Measurements from ENCODE around the gene CES2.
A peak's percentile ranks its signal among the peaks of the same experiment; 100 is the strongest.
"Not testable (repeated sequence)": the region's sequence is repeated elsewhere in the genome, so short reads cannot be mapped to it uniquely, and the experiment has no call there.

CES2 gene

DNA sequence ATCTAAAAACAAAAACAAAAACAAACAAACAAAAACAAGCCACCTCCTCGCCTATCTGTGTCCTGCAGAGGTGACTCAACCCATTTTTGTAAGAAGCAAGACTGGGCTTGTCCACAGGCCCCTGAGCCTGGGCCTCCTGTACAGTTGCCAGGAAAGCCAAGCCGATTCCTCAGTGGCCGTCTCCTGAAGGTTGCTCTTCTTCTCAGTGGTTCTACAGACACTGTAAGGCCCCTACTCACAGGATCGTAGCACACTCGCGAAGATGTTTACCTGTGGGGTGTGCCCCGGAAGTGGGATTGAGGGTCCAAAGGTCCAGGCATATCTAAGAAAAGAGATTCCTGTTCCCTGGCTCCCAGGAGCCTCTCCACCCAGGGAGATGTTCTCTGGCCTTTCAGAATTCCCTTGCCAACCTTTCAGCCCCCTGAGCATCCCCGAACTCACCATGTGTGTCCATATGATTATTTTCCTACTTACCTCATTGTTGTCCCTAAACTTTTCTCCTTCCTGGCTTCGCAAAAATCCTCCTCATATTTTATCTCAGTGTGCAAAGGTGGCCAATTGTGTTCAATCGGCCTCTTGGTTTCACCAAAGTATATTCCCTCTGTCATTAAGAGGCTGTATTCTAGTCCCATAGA, 18.3 kb downstream of the CES2 start:
- TF ChIP-seq POLR2A (IDR thresholded peaks at IDR 0.05; ENCODE audit: low read length) = no peak
- no peak for TF ChIP-seq GATA1 (IDR thresholded peaks at IDR 0.05; ENCODE audit: low read depth, low read length)
- DNase-seq = peak in 1 of 2 experiments; percentile 15

DNA sequence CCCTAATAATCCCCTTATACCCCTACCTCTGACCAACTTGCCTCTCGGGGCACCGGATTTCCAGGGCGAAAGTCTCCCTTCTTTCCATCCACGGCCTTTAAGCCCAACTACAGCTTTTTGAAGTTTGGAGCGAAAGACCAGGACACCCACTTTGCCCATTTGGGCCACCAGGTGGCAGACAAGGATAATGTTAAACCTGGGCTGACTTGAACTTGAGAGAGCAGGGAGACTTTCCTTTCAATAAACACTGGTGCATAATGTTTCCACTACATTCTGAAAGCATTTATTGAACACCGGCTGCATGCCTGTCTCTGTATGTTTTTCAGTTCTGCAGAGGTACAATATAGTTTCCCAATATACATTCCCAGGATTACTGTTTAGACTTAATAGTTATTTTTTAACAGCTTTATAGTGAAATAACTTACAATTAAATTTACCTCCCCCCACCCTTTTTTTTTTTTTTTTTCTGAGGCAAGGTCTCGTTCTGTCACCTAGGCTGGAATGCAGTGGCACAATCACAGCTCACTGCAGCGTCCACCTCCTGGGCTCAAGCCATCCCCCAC, 18.9 kb downstream of the CES2 start:
- TF ChIP-seq GATA1 (IDR thresholded peaks at IDR 0.05; ENCODE audit: low read depth, low read length) (no peak), POLR2A (IDR thresholded peaks at IDR 0.05; ENCODE audit: low read length) (no peak)
- peak; percentile 67 to 84 for DNase-seq

DNA sequence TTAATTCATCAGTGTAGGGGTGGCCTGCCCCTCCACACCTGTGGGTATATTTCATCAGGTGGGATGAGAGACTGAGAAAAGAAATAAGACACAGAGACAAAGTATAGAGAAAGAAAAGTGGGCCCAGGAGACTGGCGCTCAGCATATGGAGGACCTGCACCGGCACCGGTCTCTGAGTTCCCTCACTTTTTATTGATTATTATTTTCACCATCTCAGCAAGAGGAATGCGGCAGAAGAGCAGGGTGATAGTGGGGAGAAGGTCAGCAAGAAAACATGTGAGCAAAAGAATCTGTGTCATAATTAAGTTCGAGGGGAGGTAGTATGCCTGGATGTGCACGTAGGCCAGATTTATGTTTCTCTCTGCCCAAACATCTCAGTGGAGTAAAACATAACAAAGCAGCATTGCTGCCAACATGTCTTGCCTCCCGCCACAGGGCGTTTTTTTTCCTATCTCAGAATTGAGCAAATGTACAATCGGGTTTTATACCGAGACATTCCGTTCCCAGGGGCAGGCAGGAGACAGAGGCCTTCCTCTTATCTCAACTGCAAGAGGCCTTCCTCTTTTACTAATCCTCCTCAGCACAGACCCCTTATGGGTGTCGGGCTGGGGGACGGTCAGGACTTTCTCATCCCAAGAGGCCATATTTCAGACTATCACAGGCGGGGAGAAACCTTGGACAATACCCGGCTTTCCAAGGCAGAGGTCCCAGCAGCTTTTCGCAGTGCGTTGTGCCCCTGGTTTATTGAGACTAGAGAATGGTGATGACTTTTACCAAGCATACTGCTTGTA, 20.2 kb downstream of the CES2 start:
- not testable (repeated sequence) for DNase-seq

DNA sequence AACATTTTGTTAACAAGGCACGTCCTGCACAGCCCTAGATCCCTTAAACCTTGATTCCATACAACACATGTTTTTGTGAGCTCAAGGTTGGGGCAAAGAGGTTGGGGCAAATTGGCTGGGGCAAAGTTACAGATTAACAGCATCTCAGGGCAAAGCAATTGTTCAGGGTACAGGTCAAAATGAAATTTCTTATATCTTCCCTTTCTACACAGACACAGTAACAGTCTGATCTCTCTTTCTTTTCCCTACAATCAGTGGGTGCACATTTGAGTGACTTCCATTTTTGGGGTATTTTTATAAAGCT, 20.8 kb downstream of the CES2 start:
- DNase-seq = not testable (repeated sequence)

DNA sequence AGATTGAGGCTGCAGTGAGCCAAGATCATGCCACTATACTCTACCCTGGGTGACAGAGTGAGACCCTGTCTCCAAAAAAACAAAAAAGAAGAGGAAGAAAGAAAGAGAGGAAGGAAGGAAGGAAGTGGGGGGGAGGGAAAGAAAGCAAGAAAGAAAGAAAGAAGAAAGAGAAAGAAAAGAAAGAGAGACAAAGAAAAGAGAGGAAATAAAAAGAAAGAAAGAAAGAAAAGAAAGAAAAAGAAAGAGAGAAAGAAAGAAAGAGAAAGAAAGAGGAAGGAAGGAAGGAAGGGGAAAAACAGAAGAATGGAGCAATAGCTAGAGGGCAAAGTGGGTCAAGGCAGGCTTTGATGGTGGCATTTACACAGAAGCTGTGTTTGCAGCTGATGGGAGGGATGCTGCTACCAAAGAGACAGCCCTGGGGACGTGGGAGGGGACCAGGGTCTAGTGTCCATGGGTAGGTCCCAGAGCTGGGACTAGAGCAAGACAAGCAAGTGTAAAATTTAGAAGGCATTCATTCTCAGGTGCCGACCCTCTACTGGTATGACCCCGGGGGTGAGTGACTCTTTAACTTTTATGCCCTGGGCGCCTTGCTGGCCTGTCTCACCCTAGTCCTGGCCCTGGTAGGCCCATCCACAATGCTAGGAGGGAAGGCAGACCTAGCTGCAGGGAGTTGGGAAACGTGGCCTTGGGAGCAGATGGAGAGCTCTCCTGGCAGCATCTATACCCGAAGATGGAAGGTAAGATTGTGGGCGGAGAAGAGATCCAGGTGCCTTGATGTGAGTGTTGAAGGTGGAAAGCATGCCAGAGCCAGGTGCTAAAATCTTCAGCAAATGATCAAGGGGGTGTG, 23.8 kb downstream of the CES2 start:
- DNase-seq = no peak

DNA sequence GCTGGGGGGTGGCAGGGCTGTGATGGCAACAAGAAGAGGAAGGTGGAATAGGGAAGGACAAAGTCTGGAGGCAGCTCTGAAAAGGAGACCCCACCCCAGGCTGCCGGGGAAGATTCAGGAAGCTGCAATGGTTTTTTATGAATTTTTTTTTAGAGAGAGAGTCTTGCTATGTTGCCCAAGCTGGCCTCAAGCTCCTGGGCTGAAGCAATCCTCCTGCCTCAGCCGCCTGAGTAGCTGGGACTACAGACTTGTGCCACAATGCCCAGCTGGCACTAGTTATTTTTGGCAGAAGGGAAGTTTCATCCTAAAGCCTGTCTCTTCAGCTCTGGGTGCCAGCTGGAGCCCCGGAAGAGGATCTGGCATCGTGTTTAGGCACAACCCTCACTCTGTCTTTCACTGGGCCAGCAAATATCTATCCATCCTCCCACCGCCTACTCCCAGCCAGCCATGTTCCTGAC, 24.4 kb downstream of the CES2 start:
- no peak for DNase-seq
- TF ChIP-seq POLR2A (IDR thresholded peaks at IDR 0.05; ENCODE audit: low read length) (no peak), GATA1 (IDR thresholded peaks at IDR 0.05; ENCODE audit: low read depth, low read length) (no peak)

More for the DNA sequence above, 23.8 kb downstream of the CES2 start:
- no peak for TF ChIP-seq GATA1 (IDR thresholded peaks at IDR 0.05; ENCODE audit: low read depth, low read length)

DNA sequence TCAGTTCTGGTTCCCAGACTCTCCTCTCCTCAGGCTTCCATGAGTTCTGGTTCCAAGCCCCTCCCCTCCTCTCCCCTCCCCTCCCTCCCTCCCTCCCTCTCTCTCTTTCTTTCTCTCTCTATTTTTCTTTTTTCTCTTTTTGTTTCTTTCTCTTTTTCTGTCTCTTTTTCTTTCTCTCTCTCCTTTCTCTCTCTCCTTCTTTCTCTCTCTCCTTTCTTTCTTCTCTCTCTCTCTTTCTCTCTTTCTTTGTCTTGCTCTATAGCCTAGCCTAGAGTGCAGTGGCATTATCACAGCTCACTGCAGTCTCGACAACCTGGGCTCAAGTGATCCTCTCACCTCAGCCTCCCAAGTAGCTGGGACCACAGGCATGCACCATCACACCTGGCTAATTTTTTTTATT, 25.0 kb downstream of the CES2 start:
- TF ChIP-seq POLR2A (IDR thresholded peaks at IDR 0.05; ENCODE audit: low read length) (no peak), GATA1 (IDR thresholded peaks at IDR 0.05; ENCODE audit: low read depth, low read length) (no peak)
- no peak for DNase-seq

DNA sequence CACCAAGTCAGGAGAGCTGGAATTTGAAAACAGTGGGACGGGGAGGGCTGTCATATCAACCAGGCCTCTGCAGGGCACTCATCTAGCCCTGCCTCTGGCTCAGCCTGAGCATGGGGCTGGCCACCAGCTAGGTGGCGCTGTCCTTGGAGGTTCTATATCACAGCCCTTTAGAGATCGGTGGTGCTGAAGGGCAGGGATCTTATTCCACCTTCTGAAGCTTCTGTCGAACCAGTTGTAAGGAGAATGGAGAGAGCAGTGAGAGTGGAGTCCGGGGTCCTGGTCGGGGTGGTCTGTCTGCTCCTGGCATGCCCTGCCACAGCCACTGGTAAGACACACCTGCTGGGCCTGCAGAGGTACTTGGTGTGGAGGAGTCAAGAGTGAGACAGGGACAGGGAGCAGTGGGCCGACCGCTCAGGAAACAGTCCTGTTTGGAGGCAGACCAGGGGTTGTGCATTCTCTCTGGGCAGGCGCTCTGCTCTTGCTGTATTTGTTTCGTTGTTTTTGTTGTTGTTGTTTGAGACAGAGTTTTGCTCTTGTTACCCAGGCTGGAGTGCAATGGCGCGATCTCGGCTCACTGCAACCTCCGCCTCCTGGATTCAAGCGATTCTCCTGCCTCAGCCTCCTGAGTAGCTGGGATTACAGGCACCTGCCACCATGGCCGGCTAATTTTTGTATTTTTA, 25.9 kb downstream of the CES2 start, which contains the start of gene CES3:
TSS of gene CES3 (plus strand) at position 202 of the 680 bp plus-strand sequence. CDS start at position 244, 42 bp downstream.
- TF ChIP-seq POLR2A (IDR thresholded peaks at IDR 0.05; ENCODE audit: low read length) (no peak), GATA1 (IDR thresholded peaks at IDR 0.05; ENCODE audit: low read depth, low read length) (no peak)
- DNase-seq = peak; percentile 68 to 75

DNA sequence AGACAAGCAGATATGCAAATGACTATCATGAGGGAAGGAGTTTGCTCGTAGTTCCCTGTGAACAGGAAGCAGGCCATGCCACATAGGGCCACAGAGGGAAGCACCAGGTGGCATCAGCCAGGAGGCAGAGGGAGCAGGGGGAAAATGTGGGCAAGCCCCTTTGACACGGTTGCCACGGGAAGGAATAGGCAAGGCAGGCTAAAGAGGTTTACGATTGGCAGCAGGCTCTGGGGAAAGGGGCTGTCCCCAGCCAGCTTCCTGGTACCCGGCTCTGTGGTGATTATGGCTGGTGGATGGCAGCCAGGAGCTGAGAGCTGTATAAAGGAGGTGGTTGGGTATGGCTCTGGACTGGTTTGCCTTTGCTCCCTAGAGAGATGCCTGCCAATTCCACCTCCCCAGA, 26.6 kb downstream of the CES2 start:
- TF ChIP-seq GATA1 (IDR thresholded peaks at IDR 0.05; ENCODE audit: low read depth, low read length) = no peak
- no peak for TF ChIP-seq POLR2A (IDR thresholded peaks at IDR 0.05; ENCODE audit: low read length)
- DNase-seq = no peak

DNA sequence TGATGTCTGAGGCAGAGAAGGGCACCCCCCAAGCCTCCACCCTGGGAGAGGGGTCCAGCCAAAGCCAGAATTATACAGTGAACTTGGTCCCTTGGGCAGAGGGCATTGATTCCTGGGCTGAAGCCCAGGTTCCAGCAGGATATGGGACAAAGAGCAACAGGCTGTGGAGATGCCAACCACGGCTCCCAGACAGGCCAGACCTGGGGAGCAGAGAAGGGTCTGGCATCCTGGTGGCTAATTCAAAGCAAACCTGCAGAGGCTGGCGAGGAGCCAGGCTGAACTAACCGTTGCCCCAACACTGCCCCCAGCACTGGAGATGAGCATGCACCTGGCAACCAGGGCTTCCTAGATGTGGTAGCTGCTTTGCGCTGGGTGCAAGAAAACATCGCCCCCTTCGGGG, 28.7 kb downstream of the CES2 start:
- no peak for DNase-seq
- TF ChIP-seq GATA1 (IDR thresholded peaks at IDR 0.05; ENCODE audit: low read depth, low read length) = no peak
- no peak for TF ChIP-seq POLR2A (IDR thresholded peaks at IDR 0.05; ENCODE audit: low read length)

DNA sequence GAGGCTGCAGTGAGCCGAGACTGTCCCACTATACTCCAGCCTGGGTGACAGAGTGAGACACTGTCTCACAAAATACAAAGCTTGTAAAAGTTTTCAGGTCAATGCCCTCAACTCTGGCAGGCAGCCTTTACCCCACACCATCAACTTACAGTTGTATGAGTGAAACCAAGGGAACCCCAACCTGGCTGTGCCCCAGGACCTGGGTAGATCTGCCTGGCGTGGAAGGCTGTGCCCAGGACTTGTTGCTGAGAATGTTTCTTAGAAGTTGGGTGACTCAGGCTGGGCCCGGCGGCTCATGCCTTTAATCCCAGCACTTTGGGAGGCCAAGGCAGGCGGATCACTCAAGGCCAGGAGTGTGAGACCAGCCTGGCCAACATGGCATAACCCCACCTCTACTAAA, 33.5 kb downstream of the CES2 start:
- DNase-seq = no peak

DNA sequence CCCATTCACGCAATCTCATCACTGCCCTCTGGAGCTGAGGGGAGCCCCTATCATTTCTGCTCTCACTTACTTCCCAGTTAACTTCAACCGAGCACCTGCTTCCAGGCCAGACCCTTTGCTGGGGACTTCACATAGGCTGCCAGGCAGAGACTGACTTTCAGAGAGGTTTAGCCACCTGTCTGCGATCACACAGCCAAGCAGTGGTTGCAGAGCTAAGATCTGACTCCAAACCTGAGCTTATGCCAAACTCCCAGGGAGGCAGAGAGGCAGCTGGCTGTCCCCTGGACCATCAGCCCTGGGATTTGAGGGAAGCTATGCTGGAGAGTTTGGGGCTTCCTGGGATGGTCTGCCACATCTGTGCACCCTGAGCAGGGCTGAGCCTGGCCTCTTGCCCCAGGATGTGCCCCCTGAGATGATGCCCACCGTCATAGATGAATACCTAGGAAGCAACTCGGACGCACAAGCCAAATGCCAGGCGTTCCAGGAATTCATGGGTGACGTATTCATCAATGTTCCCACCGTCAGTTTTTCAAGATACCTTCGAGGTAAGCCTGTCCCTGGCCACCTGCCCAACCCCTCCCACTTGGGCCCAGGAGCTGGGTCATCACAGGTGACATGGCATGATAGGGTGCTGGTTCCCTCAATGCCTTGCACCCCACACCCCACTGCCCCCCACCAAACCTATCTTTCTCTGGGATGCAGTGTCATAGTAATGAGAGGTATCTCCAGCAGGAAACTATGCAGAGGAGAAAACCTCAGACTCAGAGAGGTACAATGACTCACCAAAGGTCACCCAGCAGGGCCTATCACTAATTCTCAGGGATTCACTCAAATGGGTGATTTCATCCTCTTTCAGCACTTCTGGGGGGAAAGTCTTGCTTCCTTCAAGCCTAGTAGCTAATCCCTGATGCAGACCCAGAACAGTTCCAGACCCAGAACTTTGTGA, 35.7 kb downstream of the CES2 start:
- no peak for DNase-seq
- no peak for TF ChIP-seq POLR2A (IDR thresholded peaks at IDR 0.05; ENCODE audit: low read length)
- TF ChIP-seq GATA1 (IDR thresholded peaks at IDR 0.05; ENCODE audit: low read depth, low read length) = no peak

More for the DNA sequence above, 33.5 kb downstream of the CES2 start:
- no peak for TF ChIP-seq POLR2A (IDR thresholded peaks at IDR 0.05; ENCODE audit: low read length)
- TF ChIP-seq GATA1 (IDR thresholded peaks at IDR 0.05; ENCODE audit: low read depth, low read length) = no peak

DNA sequence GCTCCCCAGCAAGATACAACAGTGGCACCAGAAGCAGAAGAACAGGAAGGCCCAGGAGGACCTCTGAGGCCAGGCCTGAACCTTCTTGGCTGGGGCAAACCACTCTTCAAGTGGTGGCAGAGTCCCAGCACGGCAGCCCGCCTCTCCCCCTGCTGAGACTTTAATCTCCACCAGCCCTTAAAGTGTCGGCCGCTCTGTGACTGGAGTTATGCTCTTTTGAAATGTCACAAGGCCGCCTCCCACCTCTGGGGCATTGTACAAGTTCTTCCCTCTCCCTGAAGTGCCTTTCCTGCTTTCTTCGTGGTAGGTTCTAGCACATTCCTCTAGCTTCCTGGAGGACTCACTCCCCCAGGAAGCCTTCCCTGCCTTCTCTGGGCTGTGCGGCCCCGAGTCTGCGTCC, 37.7 kb downstream of the CES2 start:
- TF ChIP-seq POLR2A (IDR thresholded peaks at IDR 0.05; ENCODE audit: low read length) (no peak), GATA1 (IDR thresholded peaks at IDR 0.05; ENCODE audit: low read depth, low read length) (no peak)
- no peak for DNase-seq

Measured in erythroblast (primary cell).